SK-N-SH (cell line): Measurements from ENCODE around the gene MRPS7. TPM values are rescaled to one million over a fixed set of nuclear protein-coding genes. Genes with fewer than 3 reads are reported as not detected.

Source experiments
- polyA plus RNA-seq, 3 experiments: library from polyadenylated mRNA; depleted of rRNA; stranded (reverse); fragments of >200 nt; gene quantifications; 2 replicates each; pipeline ENCODE4 v1.2.3, GENCODE V29; 2012
- TF ChIP-seq, protein P1 (sequence below): fragments of 200-600 bp; sonication (generic); IDR thresholded peaks from 2 replicates; pipeline ENCODE4 v1.6.1; 2017; ENCODE audit warnings: antibody characterized with exemption, mild to moderate bottlenecking, moderate library complexity

The MRPS7 gene
- polyA plus RNA-seq, 1 of the 3 experiments (the other 2 are of a cell fraction), result 82.8 TPM

DNA sequence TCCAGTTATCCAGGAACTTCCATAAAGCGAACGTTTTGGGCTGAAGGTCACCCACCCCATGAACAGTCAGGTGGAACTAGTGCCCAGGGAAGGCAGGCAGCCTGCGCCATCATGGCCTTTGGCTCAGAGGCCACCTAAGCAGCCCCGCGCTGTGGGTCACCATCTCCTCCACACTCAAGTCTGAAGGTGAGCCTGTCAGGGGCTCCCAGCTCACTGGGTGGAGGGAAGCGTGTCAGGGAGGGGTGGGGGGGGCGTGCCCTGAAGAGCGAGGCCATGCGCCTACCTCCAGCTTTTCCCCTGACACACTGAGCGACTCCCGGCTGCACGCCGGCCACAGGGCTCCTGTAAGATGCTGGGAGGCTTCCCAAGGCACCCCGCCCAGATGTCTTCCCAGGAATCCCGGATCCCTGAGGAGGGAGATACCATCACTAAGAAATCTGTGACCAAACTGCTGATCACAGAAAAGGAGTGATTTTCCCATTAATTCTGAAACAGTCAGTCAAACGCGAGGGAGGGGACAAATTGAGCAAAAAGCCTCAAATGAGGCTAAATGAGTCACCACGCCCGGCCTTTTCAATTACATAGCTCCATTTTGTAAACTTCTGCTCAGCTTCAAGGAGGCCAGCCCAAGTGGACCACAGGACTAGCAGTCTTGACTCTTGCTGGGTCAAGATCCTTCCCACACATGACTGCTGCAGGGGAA, 54.0 kb downstream of the MRPS7 start (continued):
- TF ChIP-seq, protein P1, sequence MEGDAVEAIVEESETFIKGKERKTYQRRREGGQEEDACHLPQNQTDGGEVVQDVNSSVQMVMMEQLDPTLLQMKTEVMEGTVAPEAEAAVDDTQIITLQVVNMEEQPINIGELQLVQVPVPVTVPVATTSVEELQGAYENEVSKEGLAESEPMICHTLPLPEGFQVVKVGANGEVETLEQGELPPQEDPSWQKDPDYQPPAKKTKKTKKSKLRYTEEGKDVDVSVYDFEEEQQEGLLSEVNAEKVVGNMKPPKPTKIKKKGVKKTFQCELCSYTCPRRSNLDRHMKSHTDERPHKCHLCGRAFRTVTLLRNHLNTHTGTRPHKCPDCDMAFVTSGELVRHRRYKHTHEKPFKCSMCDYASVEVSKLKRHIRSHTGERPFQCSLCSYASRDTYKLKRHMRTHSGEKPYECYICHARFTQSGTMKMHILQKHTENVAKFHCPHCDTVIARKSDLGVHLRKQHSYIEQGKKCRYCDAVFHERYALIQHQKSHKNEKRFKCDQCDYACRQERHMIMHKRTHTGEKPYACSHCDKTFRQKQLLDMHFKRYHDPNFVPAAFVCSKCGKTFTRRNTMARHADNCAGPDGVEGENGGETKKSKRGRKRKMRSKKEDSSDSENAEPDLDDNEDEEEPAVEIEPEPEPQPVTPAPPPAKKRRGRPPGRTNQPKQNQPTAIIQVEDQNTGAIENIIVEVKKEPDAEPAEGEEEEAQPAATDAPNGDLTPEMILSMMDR, result no peak

Other genes with a start within 250 kb of the MRPS7 start
- gene MRPL58, start 249.2 kb upstream of the MRPS7 start, polyA plus RNA-seq (2012; rRNA removed), result 87.3 and 89.2 TPM in 2 replicates
- gene ATP5PD, start 214.9 kb upstream of the MRPS7 start, polyA plus RNA-seq (2012; rRNA removed), result 354 and 454 TPM in 2 replicates
- gene KCTD2, start 214.7 kb upstream of the MRPS7 start, polyA plus RNA-seq (2012; rRNA removed), result 27.5 and 34.2 TPM in 2 replicates
- 0.03 and 0.06 TPM in 2 replicates for gene SLC16A5, start 173.9 kb upstream of the MRPS7 start, polyA plus RNA-seq (2012; rRNA removed)
- gene ARMC7, start 151.9 kb upstream of the MRPS7 start, polyA plus RNA-seq (2012; rRNA removed), result 7.3 and 10.8 TPM in 2 replicates
- gene NT5C, start 130.1 kb upstream of the MRPS7 start, polyA plus RNA-seq (2012; rRNA removed), result 111 and 114 TPM in 2 replicates
- gene JPT1, start 107.4 kb upstream of the MRPS7 start, polyA plus RNA-seq (2012; rRNA removed), result 259 and 490 TPM in 2 replicates
- gene SUMO2, start 78.9 kb upstream of the MRPS7 start, polyA plus RNA-seq (2012; rRNA removed), result 85.5 and 114 TPM in 2 replicates
- 80.5 and 99.8 TPM in 2 replicates for gene NUP85, start 56.2 kb upstream of the MRPS7 start, polyA plus RNA-seq (2012; rRNA removed)
- 42.5 and 43.7 TPM in 2 replicates for gene GGA3, start 273 bp upstream of the MRPS7 start, polyA plus RNA-seq (2012; rRNA removed)
- gene MIF4GD, start 9.4 kb downstream of the MRPS7 start, polyA plus RNA-seq (2012; rRNA removed), result 65.4 and 70.0 TPM in 2 replicates
- 11.7 and 13.2 TPM in 2 replicates for gene SLC25A19, start 27.6 kb downstream of the MRPS7 start, polyA plus RNA-seq (2012; rRNA removed)
- 81.6 and 89.6 TPM in 2 replicates for gene GRB2, start 143.8 kb downstream of the MRPS7 start, polyA plus RNA-seq (2012; rRNA removed)
- gene TMEM94, start 194.8 kb downstream of the MRPS7 start, polyA plus RNA-seq (2012; rRNA removed), result 68.0 and 89.9 TPM in 2 replicates